B cell (primary cell): ENCODE results near the gene SEMA3A.

Source experiments
- CTCF ChIP-seq: fragments of 200-600 bp; IDR thresholded peaks from one replicate; pipeline ENCODE4 v1.8.0; 2022; ENCODE audit warnings: antibody characterized with exemption, mild to moderate bottlenecking
- EZH2 ChIP-seq: IDR thresholded peaks from 2 replicates; pipeline ENCODE4 v1.6.1; 2012; ENCODE audit warnings: borderline replicate concordance, low read depth, mild to moderate bottlenecking, moderate library complexity, low read length; ENCODE audit not compliant: insufficient read depth, poor library complexity, severe bottlenecking

- no peak for TF ChIP-seq CTCF
- no peak for TF ChIP-seq EZH2
Observed at GRCh38 chr7:84196084-84196503, 1.5 kb upstream of the SEMA3A start.
